Activated CD8-positive, alpha-beta memory T cell treated with anti-CD3 and anti-CD28 coated beads for 4 hours (primary cell): Measurements from ENCODE around the gene WSCD2.

Experiments used
- DNase-seq, 2 donors: peaks; one replicate each; pipeline ENCODE4 v3.0.0-alpha.2; 2020; ENCODE audit warnings: low read depth in 2 of 2

WSCD2 gene

GRCh38 chr12:108166505-108166904, 37.4 kb downstream of the WSCD2 start:
- no peak for DNase-seq

- DNase-seq: no peak
Observed at GRCh38 chr12:108167974-108168373, 38.9 kb downstream of the WSCD2 start.

- DNase-seq: no peak
Observed at GRCh38 chr12:108169708-108170107, 40.6 kb downstream of the WSCD2 start.

GRCh38 chr12:108170164-108170563, 41.1 kb downstream of the WSCD2 start:
- DNase-seq: no peak

- no peak for DNase-seq
Observed at GRCh38 chr12:108172033-108172432, 42.9 kb downstream of the WSCD2 start.

GRCh38 chr12:108173160-108173559, 44.1 kb downstream of the WSCD2 start:
- DNase-seq: no peak

- DNase-seq: no peak
Observed at GRCh38 chr12:108173892-108174291, 44.8 kb downstream of the WSCD2 start.

GRCh38 chr12:108174641-108175040, 45.6 kb downstream of the WSCD2 start:
- DNase-seq: no peak

GRCh38 chr12:108175310-108175709, 46.2 kb downstream of the WSCD2 start:
- no peak for DNase-seq

GRCh38 chr12:108176292-108176691, 47.2 kb downstream of the WSCD2 start:
- no peak for DNase-seq

GRCh38 chr12:108177131-108177530, 48.0 kb downstream of the WSCD2 start:
- no peak for DNase-seq

- no peak for DNase-seq
Observed at GRCh38 chr12:108179305-108179704, 50.2 kb downstream of the WSCD2 start.

GRCh38 chr12:108180255-108181094, 51.4 kb downstream of the WSCD2 start:
- DNase-seq: no peak

GRCh38 chr12:108181095-108181454, 52.0 kb downstream of the WSCD2 start:
- no peak for DNase-seq

- no peak for DNase-seq
Observed at GRCh38 chr12:108182096-108182495, 53.0 kb downstream of the WSCD2 start.

- DNase-seq: no peak
Observed at GRCh38 chr12:108185002-108185401, 55.9 kb downstream of the WSCD2 start.

- no peak for DNase-seq
Observed at GRCh38 chr12:108187831-108188230, 58.7 kb downstream of the WSCD2 start.

- DNase-seq: no peak
Observed at GRCh38 chr12:108190529-108190928, 61.4 kb downstream of the WSCD2 start.

- DNase-seq: no peak
Observed at GRCh38 chr12:108191086-108191485, 62.0 kb downstream of the WSCD2 start.

GRCh38 chr12:108191938-108192337, 62.9 kb downstream of the WSCD2 start:
- DNase-seq: no peak

- DNase-seq: no peak
Observed at GRCh38 chr12:108193493-108193892, 64.4 kb downstream of the WSCD2 start.

- DNase-seq: no peak
Observed at GRCh38 chr12:108193917-108194316, 64.8 kb downstream of the WSCD2 start.

GRCh38 chr12:108194585-108194984, 65.5 kb downstream of the WSCD2 start:
- DNase-seq: no peak

- DNase-seq: no peak
Observed at GRCh38 chr12:108196319-108196718, 67.2 kb downstream of the WSCD2 start.
